Measurements from ENCODE around the gene MYLIP. TPM values are rescaled to one million over a fixed set of nuclear protein-coding genes. Genes with fewer than 3 reads are reported as not detected.

Gene MYLIP
- total and polyA plus RNA-seq, 2 experiments from 2014 or later: 26.7 to 33.8 TPM

DNA sequence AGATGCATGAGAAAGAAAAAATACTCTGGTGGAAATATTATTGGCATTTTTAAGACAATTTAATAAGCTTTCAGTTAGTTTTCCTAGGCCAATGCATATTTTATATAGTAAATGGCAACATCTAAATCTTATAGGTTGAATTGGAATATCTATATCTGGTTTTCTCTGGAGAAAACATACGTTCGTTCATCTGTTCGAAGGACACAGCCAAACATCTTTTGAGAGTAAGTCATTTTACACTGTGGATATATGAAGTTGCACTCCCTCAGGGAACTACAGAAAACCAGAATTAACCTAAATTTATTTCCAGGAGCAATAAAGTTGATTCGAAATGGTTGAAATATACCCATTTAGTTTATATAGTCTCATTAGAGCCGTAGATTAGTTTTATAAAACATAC, 49.0 kb downstream of the MYLIP start (continued):
- TF ChIP-seq, protein P1, sequence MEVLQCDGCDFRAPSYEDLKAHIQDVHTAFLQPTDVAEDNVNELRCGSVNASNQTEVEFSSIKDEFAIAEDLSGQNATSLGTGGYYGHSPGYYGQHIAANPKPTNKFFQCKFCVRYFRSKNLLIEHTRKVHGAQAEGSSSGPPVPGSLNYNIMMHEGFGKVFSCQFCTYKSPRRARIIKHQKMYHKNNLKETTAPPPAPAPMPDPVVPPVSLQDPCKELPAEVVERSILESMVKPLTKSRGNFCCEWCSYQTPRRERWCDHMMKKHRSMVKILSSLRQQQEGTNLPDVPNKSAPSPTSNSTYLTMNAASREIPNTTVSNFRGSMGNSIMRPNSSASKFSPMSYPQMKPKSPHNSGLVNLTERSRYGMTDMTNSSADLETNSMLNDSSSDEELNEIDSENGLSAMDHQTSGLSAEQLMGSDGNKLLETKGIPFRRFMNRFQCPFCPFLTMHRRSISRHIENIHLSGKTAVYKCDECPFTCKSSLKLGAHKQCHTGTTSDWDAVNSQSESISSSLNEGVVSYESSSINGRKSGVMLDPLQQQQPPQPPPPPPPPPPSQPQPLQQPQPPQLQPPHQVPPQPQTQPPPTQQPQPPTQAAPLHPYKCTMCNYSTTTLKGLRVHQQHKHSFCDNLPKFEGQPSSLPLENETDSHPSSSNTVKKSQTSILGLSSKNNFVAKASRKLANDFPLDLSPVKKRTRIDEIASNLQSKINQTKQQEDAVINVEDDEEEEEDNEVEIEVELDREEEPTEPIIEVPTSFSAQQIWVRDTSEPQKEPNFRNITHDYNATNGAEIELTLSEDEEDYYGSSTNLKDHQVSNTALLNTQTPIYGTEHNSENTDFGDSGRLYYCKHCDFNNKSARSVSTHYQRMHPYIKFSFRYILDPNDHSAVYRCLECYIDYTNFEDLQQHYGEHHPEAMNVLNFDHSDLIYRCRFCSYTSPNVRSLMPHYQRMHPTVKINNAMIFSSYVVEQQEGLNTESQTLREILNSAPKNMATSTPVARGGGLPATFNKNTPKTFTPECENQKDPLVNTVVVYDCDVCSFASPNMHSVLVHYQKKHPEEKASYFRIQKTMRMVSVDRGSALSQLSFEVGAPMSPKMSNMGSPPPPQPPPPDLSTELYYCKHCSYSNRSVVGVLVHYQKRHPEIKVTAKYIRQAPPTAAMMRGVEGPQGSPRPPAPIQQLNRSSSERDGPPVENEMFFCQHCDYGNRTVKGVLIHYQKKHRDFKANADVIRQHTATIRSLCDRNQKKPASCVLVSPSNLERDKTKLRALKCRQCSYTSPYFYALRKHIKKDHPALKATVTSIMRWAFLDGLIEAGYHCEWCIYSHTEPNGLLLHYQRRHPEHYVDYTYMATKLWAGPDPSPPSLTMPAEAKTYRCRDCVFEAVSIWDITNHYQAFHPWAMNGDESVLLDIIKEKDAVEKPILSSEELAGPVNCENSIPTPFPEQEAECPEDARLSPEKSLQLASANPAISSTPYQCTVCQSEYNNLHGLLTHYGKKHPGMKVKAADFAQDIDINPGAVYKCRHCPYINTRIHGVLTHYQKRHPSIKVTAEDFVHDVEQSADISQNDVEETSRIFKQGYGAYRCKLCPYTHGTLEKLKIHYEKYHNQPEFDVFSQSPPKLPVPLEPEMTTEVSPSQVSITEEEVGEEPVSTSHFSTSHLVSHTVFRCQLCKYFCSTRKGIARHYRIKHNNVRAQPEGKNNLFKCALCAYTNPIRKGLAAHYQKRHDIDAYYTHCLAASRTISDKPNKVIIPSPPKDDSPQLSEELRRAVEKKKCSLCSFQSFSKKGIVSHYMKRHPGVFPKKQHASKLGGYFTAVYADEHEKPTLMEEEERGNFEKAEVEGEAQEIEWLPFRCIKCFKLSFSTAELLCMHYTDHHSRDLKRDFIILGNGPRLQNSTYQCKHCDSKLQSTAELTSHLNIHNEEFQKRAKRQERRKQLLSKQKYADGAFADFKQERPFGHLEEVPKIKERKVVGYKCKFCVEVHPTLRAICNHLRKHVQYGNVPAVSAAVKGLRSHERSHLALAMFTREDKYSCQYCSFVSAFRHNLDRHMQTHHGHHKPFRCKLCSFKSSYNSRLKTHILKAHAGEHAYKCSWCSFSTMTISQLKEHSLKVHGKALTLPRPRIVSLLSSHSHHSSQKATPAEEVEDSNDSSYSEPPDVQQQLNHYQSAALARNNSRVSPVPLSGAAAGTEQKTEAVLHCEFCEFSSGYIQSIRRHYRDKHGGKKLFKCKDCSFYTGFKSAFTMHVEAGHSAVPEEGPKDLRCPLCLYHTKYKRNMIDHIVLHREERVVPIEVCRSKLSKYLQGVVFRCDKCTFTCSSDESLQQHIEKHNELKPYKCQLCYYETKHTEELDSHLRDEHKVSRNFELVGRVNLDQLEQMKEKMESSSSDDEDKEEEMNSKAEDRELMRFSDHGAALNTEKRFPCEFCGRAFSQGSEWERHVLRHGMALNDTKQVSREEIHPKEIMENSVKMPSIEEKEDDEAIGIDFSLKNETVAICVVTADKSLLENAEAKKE (CRISPR knock-in tag; IDR thresholded peaks at IDR 0.05): no peak
- TF ChIP-seq EZH2phosphoT487 (IDR thresholded peaks at IDR 0.05; ENCODE audit: unreplicated experiment): no peak

GRCh38 chr6:16178351-16178750, 49.5 kb downstream of the MYLIP start:
- H3K27ac Mint-ChIP-seq: no peak overlapping the region

More at GRCh38 chr6:16178351-16178750, 49.5 kb downstream of the MYLIP start:
- DNase-seq (ENCODE audit: low spot score): no peak
- TF ChIP-seq EZH2 (IDR thresholded peaks at IDR 0.05; ENCODE audit: low read depth, unreplicated experiment) (no peak), POLR2AphosphoS5 (IDR thresholded peaks at IDR 0.05; ENCODE audit: low read depth) (no peak)
- TF ChIP-seq, protein P2, sequence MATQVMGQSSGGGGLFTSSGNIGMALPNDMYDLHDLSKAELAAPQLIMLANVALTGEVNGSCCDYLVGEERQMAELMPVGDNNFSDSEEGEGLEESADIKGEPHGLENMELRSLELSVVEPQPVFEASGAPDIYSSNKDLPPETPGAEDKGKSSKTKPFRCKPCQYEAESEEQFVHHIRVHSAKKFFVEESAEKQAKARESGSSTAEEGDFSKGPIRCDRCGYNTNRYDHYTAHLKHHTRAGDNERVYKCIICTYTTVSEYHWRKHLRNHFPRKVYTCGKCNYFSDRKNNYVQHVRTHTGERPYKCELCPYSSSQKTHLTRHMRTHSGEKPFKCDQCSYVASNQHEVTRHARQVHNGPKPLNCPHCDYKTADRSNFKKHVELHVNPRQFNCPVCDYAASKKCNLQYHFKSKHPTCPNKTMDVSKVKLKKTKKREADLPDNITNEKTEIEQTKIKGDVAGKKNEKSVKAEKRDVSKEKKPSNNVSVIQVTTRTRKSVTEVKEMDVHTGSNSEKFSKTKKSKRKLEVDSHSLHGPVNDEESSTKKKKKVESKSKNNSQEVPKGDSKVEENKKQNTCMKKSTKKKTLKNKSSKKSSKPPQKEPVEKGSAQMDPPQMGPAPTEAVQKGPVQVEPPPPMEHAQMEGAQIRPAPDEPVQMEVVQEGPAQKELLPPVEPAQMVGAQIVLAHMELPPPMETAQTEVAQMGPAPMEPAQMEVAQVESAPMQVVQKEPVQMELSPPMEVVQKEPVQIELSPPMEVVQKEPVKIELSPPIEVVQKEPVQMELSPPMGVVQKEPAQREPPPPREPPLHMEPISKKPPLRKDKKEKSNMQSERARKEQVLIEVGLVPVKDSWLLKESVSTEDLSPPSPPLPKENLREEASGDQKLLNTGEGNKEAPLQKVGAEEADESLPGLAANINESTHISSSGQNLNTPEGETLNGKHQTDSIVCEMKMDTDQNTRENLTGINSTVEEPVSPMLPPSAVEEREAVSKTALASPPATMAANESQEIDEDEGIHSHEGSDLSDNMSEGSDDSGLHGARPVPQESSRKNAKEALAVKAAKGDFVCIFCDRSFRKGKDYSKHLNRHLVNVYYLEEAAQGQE (IDR thresholded peaks at IDR 0.05; ENCODE audit: unreplicated experiment): no peak
- no peaks in the 10 kb centered on the region for H3K27me3 ChIP-seq (ENCODE audit: insufficient read depth)
- H4K20me1 ChIP-seq (replicated peaks; ENCODE audit: insufficient read depth): no peaks in the 10 kb centered on the region
- no peaks in the 10 kb centered on the region for H3F3A ChIP-seq (replicated peaks; ENCODE audit: low read depth)
- Mint-ChIP-seq H3K4me1 (peaks cover 16% of the 10 kb centered on the region), H3K27me3 (ENCODE audit: insufficient read depth, low read depth, poor library complexity) (no peaks in the 10 kb centered on the region), H3K4me3 (no peak overlapping the region), H3K36me3 (ENCODE audit: low read depth) (no peaks in the 10 kb centered on the region), H3K9me3 (peaks cover 3% of the 10 kb centered on the region; the same call in 2 of the 3 replicates)
- ATAC-seq: no peak
- no peaks in the 10 kb centered on the region for H3K79me2 ChIP-seq (replicated peaks; ENCODE audit: insufficient read depth)
- H3K4me2 ChIP-seq: no peak overlapping the region
- no peak overlapping the region for H3K27ac ChIP-seq (ENCODE audit: low read depth)
- H3K36me3 ChIP-seq (ENCODE audit: insufficient read depth): no peaks in the 10 kb centered on the region
- H3K4me3 ChIP-seq: no peak overlapping the region
- no peaks in the 10 kb centered on the region for H3K9me2 ChIP-seq (ENCODE audit: insufficient read depth)
- H2AFZ ChIP-seq: no peak overlapping the region
- peaks cover 14% of the 10 kb centered on the region; the same call in 1 of the 2 replicates for H3K4me1 ChIP-seq (ENCODE audit: insufficient read depth)
